Left ventricle myocardium inferior (tissue), 1 donor: Measurements from ENCODE around the gene TM9SF2. TPM values are rescaled to one million over a fixed set of nuclear protein-coding genes. Genes with fewer than 3 reads are reported as not detected.

ENCODE experiments used
- DNase-seq: peaks from one replicate; pipeline ENCODE4 v3.0.0-alpha.2; 2020
- H3K27ac ChIP-seq: fragments of 200-600 bp; replicated peaks from 2 replicates; pipeline ENCODE4 v1.8.0; 2021
- H3K27me3 ChIP-seq: fragments of 200-600 bp; 2 replicates; pipeline ENCODE4 v1.8.0; 2021; ENCODE audit warnings: low read depth
- H3K36me3 ChIP-seq: fragments of 200-600 bp; 2 replicates; pipeline ENCODE4 v1.8.0; 2021
- H3K4me1 ChIP-seq: fragments of 200-600 bp; 2 replicates; pipeline ENCODE4 v1.8.0; 2021
- H3K4me3 ChIP-seq: fragments of 200-600 bp; 2 replicates; pipeline ENCODE4 v1.8.0; 2021; ENCODE audit warnings: mild to moderate bottlenecking, moderate library complexity
- H3K9me3 ChIP-seq: fragments of 200-600 bp; replicated peaks from 2 replicates; pipeline ENCODE4 v1.8.0; 2021
- CTCF ChIP-seq: fragments of 200-600 bp; IDR thresholded peaks from 2 replicates; pipeline ENCODE4 v1.8.0; 2021; ENCODE audit warnings: antibody characterized with exemption, mild to moderate bottlenecking, borderline replicate concordance
- intact Hi-C: fragments of 100-400 bp; cut with micrococcal nuclease; formaldehyde crosslinking; loops from one replicate; pipeline ENCODE4 v1.11.0; 2022
- total RNA-seq: library from RNA; stranded (reverse); fragmentation: NEBNext Ultra II Directional; extraction: Animal tissue kit (Norgen Biotek cat#: 25700); gene quantifications from one replicate; pipeline ENCODE4 v1.2.1, GENCODE V29; 2021
- donor health status: DM: no; HTN: yes; CAD: no; lungs with severe emphysema.

Gene TM9SF2
- total RNA-seq, 1 donor from 2014 or later: 55.1 TPM

GRCh38 chr13:99542788-99543406, 41.6 kb downstream of the TM9SF2 start:
- DNase-seq: no peak
- intact Hi-C loops: no loop called here
- Histone ChIP-seq H3K4me1 (no peaks in the 10 kb centered on the region), H3K9me3 (no peaks in the 10 kb centered on the region), H3K36me3 (peaks cover 88% of the 10 kb centered on the region), H3K27me3 (no peaks in the 10 kb centered on the region), H3K27ac (no peak overlapping the region), H3K4me3 (no peak overlapping the region)
- TF ChIP-seq CTCF: no peak

GRCh38 chr13:99545361-99545760, 44.1 kb downstream of the TM9SF2 start:
- Histone ChIP-seq H3K27ac (no peak overlapping the region), H3K36me3 (peaks cover 95% of the 10 kb centered on the region), H3K4me3 (no peak overlapping the region), H3K27me3 (no peaks in the 10 kb centered on the region), H3K9me3 (no peaks in the 10 kb centered on the region), H3K4me1 (peaks cover 3% of the 10 kb centered on the region)
- intact Hi-C loops: no loop called here
- no peak for TF ChIP-seq CTCF
- DNase-seq: no peak

- DNase-seq: no peak
- Histone ChIP-seq H3K27me3 (no peaks in the 10 kb centered on the region), H3K27ac (no peak overlapping the region), H3K4me1 (peaks cover 3% of the 10 kb centered on the region), H3K4me3 (no peak overlapping the region), H3K36me3 (peaks cover 95% of the 10 kb centered on the region), H3K9me3 (no peaks in the 10 kb centered on the region)
- intact Hi-C loops: no loop called here
- no peak for TF ChIP-seq CTCF
Measured at GRCh38 chr13:99545979-99546378, 44.7 kb downstream of the TM9SF2 start.

GRCh38 chr13:99546878-99547277, 45.6 kb downstream of the TM9SF2 start:
- no peak for DNase-seq
- no peak overlapping the region for H3K27ac ChIP-seq
- H3K27me3 ChIP-seq: no peaks in the 10 kb centered on the region
- no peaks in the 10 kb centered on the region for H3K9me3 ChIP-seq
- H3K4me1 ChIP-seq: peaks cover 3% of the 10 kb centered on the region
- no peak for TF ChIP-seq CTCF
- H3K4me3 ChIP-seq: no peak overlapping the region
- H3K36me3 ChIP-seq: peaks cover 96% of the 10 kb centered on the region
- intact Hi-C loops: no loop called here

GRCh38 chr13:99548448-99548847, 47.2 kb downstream of the TM9SF2 start:
- H3K4me3 ChIP-seq: no peak overlapping the region
- H3K36me3 ChIP-seq: peaks cover 96% of the 10 kb centered on the region

More at GRCh38 chr13:99548448-99548847, 47.2 kb downstream of the TM9SF2 start:
- peaks cover 3% of the 10 kb centered on the region for H3K4me1 ChIP-seq
- intact Hi-C loops: no loop called here
- no peaks in the 10 kb centered on the region for H3K27me3 ChIP-seq
- H3K9me3 ChIP-seq: no peaks in the 10 kb centered on the region
- no peak for TF ChIP-seq CTCF
- no peak for DNase-seq
- no peak overlapping the region for H3K27ac ChIP-seq
